Measurements from ENCODE around the gene UBE2R2. TPM values are rescaled to one million over a fixed set of nuclear protein-coding genes. Genes with fewer than 3 reads are reported as not detected.

The UBE2R2 gene
- total RNA-seq, 1 experiment from 2014 or later = 52.1 TPM

GRCh38 chr9:33913541-33913940 lies 96.6 kb downstream of the UBE2R2 start:
- H3T11ph ChIP-seq (ENCODE audit: low read length) = no peak overlapping the region
- Mint-ChIP-seq H3K27me3 (ENCODE audit: low read depth) (no peaks in the 10 kb centered on the region; the same call in 1 of the 2 replicates), H3K27ac (no peak overlapping the region), H3K36me3 (ENCODE audit: insufficient read depth in 1 of 3, low read depth in 3 of 3) (peaks cover 7 to 47% (median 35%) of the 10 kb centered on the region in 3 experiments; a peak in 5 of 7 replicates), H3K9me3 (no peaks in the 10 kb centered on the region), H3K4me1 (peaks cover 16 to 31% of the 10 kb centered on the region in 2 experiments), H3K4me3 (no peak overlapping the region)
- TF ChIP-seq CTCF (conservative IDR thresholded peaks at IDR 0.05) = no peak
- DNase-seq = no peak
- no peaks in the 10 kb centered on the region for H3K79me2 ChIP-seq (ENCODE audit: insufficient read depth, low read length)
- no peak overlapping the region for H3K23ac ChIP-seq (ENCODE audit: insufficient read length, low read depth, low read length)
- no peaks in the 10 kb centered on the region for H3K4me1 ChIP-seq (ENCODE audit: insufficient read depth, low read length)
- no peak overlapping the region for H3K14ac ChIP-seq (ENCODE audit: insufficient read depth, low read length)
- no peak overlapping the region for H2BK20ac ChIP-seq (ENCODE audit: low read depth, low read length, poor library complexity, severe bottlenecking)
- H3K79me1 ChIP-seq (ENCODE audit: insufficient read depth, low read depth, low read length, poor library complexity, severe bottlenecking) = peaks cover 4% of the 10 kb centered on the region
- H4K20me1 ChIP-seq (ENCODE audit: control insufficient read depth, insufficient read depth, insufficient read length) = no peaks in the 10 kb centered on the region
- H3K27ac ChIP-seq (ENCODE audit: insufficient read length, low read depth, low read length) = no peak overlapping the region
- H4K8ac ChIP-seq (replicated peaks; ENCODE audit: insufficient read length, low read depth, low read length) = no peak overlapping the region
- H4K5ac ChIP-seq (ENCODE audit: insufficient read length, low read depth, low read length) = no peak overlapping the region
- no peak overlapping the region for H3K18ac ChIP-seq (ENCODE audit: insufficient read length, low read depth, low read length)
- H2AK5ac ChIP-seq (ENCODE audit: insufficient read length, low read length) = no peak overlapping the region
- no peak overlapping the region for H3K9ac ChIP-seq (ENCODE audit: extremely low read depth, insufficient read length, low read length)
- H2BK120ac ChIP-seq (ENCODE audit: low read depth, low read length, poor library complexity, severe bottlenecking) = no peak overlapping the region
- H2AFZ ChIP-seq (ENCODE audit: low read length) = no peak overlapping the region
- no peaks in the 10 kb centered on the region for H3K23me2 ChIP-seq (ENCODE audit: insufficient read length, low read depth, low read length, poor library complexity, severe bottlenecking)
- no peaks in the 10 kb centered on the region for H3K27me3 ChIP-seq (ENCODE audit: insufficient read depth, low read length)
- no peak overlapping the region for H2BK12ac ChIP-seq (ENCODE audit: insufficient read length, low read depth, low read length)
- H2BK15ac ChIP-seq (ENCODE audit: low read depth, low read length) = no peak overlapping the region
- H4K91ac ChIP-seq (ENCODE audit: insufficient read length, low read depth, low read length) = no peak overlapping the region
- H3K4ac ChIP-seq (ENCODE audit: low read depth, low read length) = no peak overlapping the region
- H2BK5ac ChIP-seq (ENCODE audit: insufficient read length, low read length) = no peak overlapping the region
- WGBS (ENCODE audit: extremely low coverage, insufficient read length, low lambda C conversion rate) = no CpG with 5 or more reads among the region's 1 CpG
- no peaks in the 10 kb centered on the region for H3K9me3 ChIP-seq (ENCODE audit: control insufficient read depth, low read depth, low read length)
- no peak overlapping the region for H3K4me2 ChIP-seq (ENCODE audit: insufficient read depth, insufficient read length, low read length)
- no peak overlapping the region for H3K56ac ChIP-seq (ENCODE audit: insufficient read length, low read depth, low read length)
